H1 (cell line): ENCODE results near the gene CUX1. TPM values are rescaled to one million over a fixed set of nuclear protein-coding genes. Genes with fewer than 3 reads are reported as not detected.

Experiments used
- CTCF ChIA-PET: fragments of 300-600 bp; sonication (Branson Sonifier 250); formaldehyde crosslinking; loops from one replicate; lab custom pipeline; 2021; ENCODE audit not compliant: partially characterized antibody; lab: Charles Lee
- POLR2A ChIA-PET: fragments of 300-600 bp; sonication (Branson Sonifier 250); formaldehyde crosslinking; loops from one replicate; lab custom pipeline; 2021; ENCODE audit warnings: inconsistent platforms; ENCODE audit not compliant: partially characterized antibody; lab: Charles Lee
- DNase-seq, 2 experiments: peaks; one replicate each; pipeline versions ENCODE4 v3.0.0 to v3.0.0-alpha.2; 2010 to 2022; ENCODE audit warnings: low spot score in 2 of 2, low read depth in 1 of 2, mixed read lengths in 1 of 2
- FAIRE-seq: peaks from 2 replicates; lab custom pipeline; 2011; peaks lifted over from hg19 to GRCh38; lab: Jason Lieb, UNC
- H2AFZ ChIP-seq: 2 replicates; pipeline ENCODE4 v1.8.1; 2012; ENCODE audit warnings: low read length, inconsistent platforms
- H2AK5ac ChIP-seq: 2 replicates; pipeline ENCODE4 v1.6.1; 2013; ENCODE audit warnings: low read depth, low read length
- H2BK120ac ChIP-seq: replicated peaks from 2 replicates; pipeline ENCODE3; 2013; ENCODE audit warnings: low read depth, low read length, inconsistent platforms
- H2BK12ac ChIP-seq: 2 replicates; pipeline ENCODE4 v1.6.1; 2013; ENCODE audit warnings: low read depth, low read length
- H2BK15ac ChIP-seq: 2 replicates; pipeline ENCODE4 v1.6.1; 2013; ENCODE audit warnings: low read length
- H2BK20ac ChIP-seq: 2 replicates; pipeline ENCODE4 v1.6.1; 2013; ENCODE audit warnings: low read length
- H2BK5ac ChIP-seq: 2 replicates; pipeline ENCODE4 v1.6.1; 2013; ENCODE audit warnings: low read depth, low read length
- H3K14ac ChIP-seq: 2 replicates; pipeline ENCODE4 v1.6.1; 2013; ENCODE audit warnings: inconsistent platforms; ENCODE audit not compliant: insufficient read length
- H3K18ac ChIP-seq: 2 replicates; pipeline ENCODE4 v1.6.1; 2013; ENCODE audit warnings: low read length; ENCODE audit errors: extremely low read depth
- H3K23ac ChIP-seq: 2 replicates; pipeline ENCODE4 v1.6.1; 2013; ENCODE audit warnings: inconsistent platforms; ENCODE audit not compliant: insufficient read length
- H3K23me2 ChIP-seq: 2 replicates; pipeline ENCODE4 v1.6.1; 2013; ENCODE audit warnings: low read depth, low read length
- H3K27ac ChIP-seq: 2 replicates; pipeline ENCODE4 v1.6.1; 2011; ENCODE audit warnings: low read depth, low read length, inconsistent platforms
- H3K27me3 ChIP-seq, 4 experiments: replicated peaks in 1 of 4; 1 replicate in 1 of 4; 2 replicates in 3 of 4; pipeline versions ENCODE4 v1.6.1 to v1.8.1; 2011 to 2013; ENCODE audit warnings: low read length in 3 of 4, mild to moderate bottlenecking in 3 of 4, inconsistent platforms in 2 of 4, mixed read lengths in 2 of 4, moderate library complexity in 1 of 4; ENCODE audit not compliant: control insufficient read depth in 3 of 4, insufficient read depth in 3 of 4; ENCODE audit errors: extremely low read depth in 1 of 4
- H3K36me3 ChIP-seq, 4 experiments: 2 replicates each; pipeline versions ENCODE4 v1.6.1 to v1.8.1; 2011 to 2013; ENCODE audit warnings: mild to moderate bottlenecking in 4 of 4, low read length in 3 of 4, moderate library complexity in 2 of 4, control low read depth in 1 of 4, inconsistent platforms in 1 of 4; ENCODE audit not compliant: insufficient read depth in 4 of 4, control insufficient read depth in 2 of 4
- H3K4ac ChIP-seq: replicated peaks from 2 replicates; pipeline ENCODE3; 2013; ENCODE audit warnings: low read length, low read depth, mixed read lengths, inconsistent platforms; ENCODE audit not compliant: insufficient read length
- H3K4me1 ChIP-seq, 4 experiments: replicated peaks in 1 of 4; 1 replicate in 1 of 4; 2 replicates in 3 of 4; pipeline versions ENCODE4 v1.6.1 to v1.8.1; 2011 to 2013; ENCODE audit warnings: low read length in 3 of 4, inconsistent platforms in 2 of 4, mixed read lengths in 1 of 4; ENCODE audit not compliant: insufficient read depth in 4 of 4, control insufficient read depth in 3 of 4
- H3K4me2 ChIP-seq, 2 experiments: 2 replicates each; pipeline versions ENCODE4 v1.6.1 to v1.8.1; 2011 to 2013; ENCODE audit warnings: low read depth in 2 of 2, low read length in 2 of 2, control low read depth in 1 of 2, inconsistent platforms in 1 of 2, mild to moderate bottlenecking in 1 of 2; ENCODE audit not compliant: insufficient read depth in 1 of 2
- H3K4me3 ChIP-seq, 4 experiments: fragments of 200-600, 300-600 bp in 1 of 4; sonication (generic), shearing (Covaris generic), sonication (Bioruptor Twin) in 1 of 4; 2 replicates each; pipeline versions ENCODE4 v1.5.1 to v1.8.1; 2011 to 2016; ENCODE audit warnings: low read length in 4 of 4, low read depth in 3 of 4, control low read depth in 2 of 4, inconsistent platforms in 2 of 4, mild to moderate bottlenecking in 2 of 4, mixed read lengths in 1 of 4, moderate library complexity in 1 of 4; ENCODE audit not compliant: insufficient read depth in 2 of 4; ENCODE audit errors: extremely low read depth in 1 of 4
- H3K56ac ChIP-seq: replicated peaks from 2 replicates; pipeline ENCODE3; 2013; ENCODE audit warnings: low read depth, mild to moderate bottlenecking, mixed read lengths, low read length, inconsistent platforms; ENCODE audit not compliant: insufficient read length
- H3K79me1 ChIP-seq: 2 replicates; pipeline ENCODE4 v1.6.1; 2013; ENCODE audit warnings: low read depth, low read length, control low read depth
- H3K79me2 ChIP-seq, 2 experiments: 2 replicates each; pipeline versions ENCODE4 v1.6.1 to v1.8.1; 2012 to 2013; ENCODE audit warnings: low read length in 2 of 2, mild to moderate bottlenecking in 2 of 2, inconsistent platforms in 1 of 2; ENCODE audit not compliant: insufficient read depth in 2 of 2, control insufficient read depth in 1 of 2
- H3K9ac ChIP-seq, 4 experiments: replicated peaks in 1 of 4; 1 replicate in 1 of 4; 2 replicates in 3 of 4; pipeline versions ENCODE4 v1.6.1 to v1.8.1; 2011 to 2013; ENCODE audit warnings: low read depth in 3 of 4, low read length in 3 of 4, control low read depth in 2 of 4, mild to moderate bottlenecking in 2 of 4, moderate library complexity in 2 of 4, inconsistent platforms in 1 of 4; ENCODE audit errors: extremely low read depth in 1 of 4
- H3K9me3 ChIP-seq, 2 experiments: 2 replicates each; pipeline versions ENCODE4 v1.6.1 to v1.8.1; 2012 to 2013; ENCODE audit warnings: mild to moderate bottlenecking in 2 of 2, moderate library complexity in 2 of 2, control low read depth in 1 of 2, inconsistent platforms in 1 of 2, low read depth in 1 of 2, low read length in 1 of 2, mixed read lengths in 1 of 2; ENCODE audit not compliant: insufficient read depth in 2 of 2
- H4K20me1 ChIP-seq, 2 experiments: replicated peaks in 1 of 2; 2 replicates each; pipeline versions ENCODE3 to v1.8.1; 2011 to 2013; ENCODE audit warnings: inconsistent platforms in 2 of 2, low read length in 2 of 2, mild to moderate bottlenecking in 1 of 2; ENCODE audit not compliant: insufficient read depth in 2 of 2, control insufficient read depth in 1 of 2
- H4K5ac ChIP-seq: 2 replicates; pipeline ENCODE4 v1.6.1; 2013; ENCODE audit warnings: low read length, low read depth, mixed read lengths, inconsistent platforms; ENCODE audit not compliant: insufficient read length
- H4K8ac ChIP-seq: 2 replicates; pipeline ENCODE4 v1.8.0; 2013; ENCODE audit warnings: mild to moderate bottlenecking, moderate library complexity, low read length, inconsistent platforms; ENCODE audit not compliant: insufficient read depth; ENCODE audit errors: extremely low read depth
- H4K91ac ChIP-seq: replicated peaks from 2 replicates; pipeline ENCODE3; 2013; ENCODE audit warnings: low read length, mixed read lengths, inconsistent platforms; ENCODE audit not compliant: insufficient read length
- MAFK ChIP-seq: IDR thresholded peaks from 2 replicates; pipeline ENCODE4 v1.6.1; 2012; ENCODE audit warnings: low read depth, mild to moderate bottlenecking, improper control_type of control experiment, low read length
- POLR2A ChIP-seq, 2 experiments: IDR thresholded peaks; 1 replicate in 1 of 2; 2 replicates in 1 of 2; pipeline ENCODE4 v1.6.1; 2011; ENCODE audit warnings: low read depth in 2 of 2, low read length in 2 of 2, mild to moderate bottlenecking in 2 of 2; ENCODE audit errors: control extremely low read depth in 1 of 2
- SIRT6 ChIP-seq: IDR thresholded peaks from one replicate; pipeline ENCODE4 v1.7.1; 2012; ENCODE audit warnings: low read length, inconsistent platforms
- WGBS, 2 experiments: shearing (Covaris generic) in 1 of 2; methylation state at CpG; one replicate each; pipeline versions ENCODE4 v1.1.6 to v1.1.7; 2013 to 2015; ENCODE audit warnings: low lambda C conversion rate in 2 of 2, mixed read lengths in 2 of 2, inconsistent platforms in 1 of 2, low coverage in 1 of 2, missing lambda C conversion rate in 1 of 2; ENCODE audit not compliant: insufficient replicate concordance in 2 of 2, insufficient coverage in 1 of 2, insufficient read length in 1 of 2; ENCODE audit errors: extremely low coverage in 1 of 2, missing lambda C conversion rate in 1 of 2; 5-methylcytosine and 5-hydroxymethylcytosine counted together
- polyA plus RNA-seq, 7 experiments: library from polyadenylated mRNA; depleted of rRNA in 3 of 7; stranded (reverse) in 5 of 7; unstranded in 2 of 7; fragments of >200 nt in 5 of 7; fragments of 200-250 nt in 2 of 7; gene quantifications; 1 replicate in 5 of 7; 2 replicates in 1 of 7; 4 replicates in 1 of 7; pipeline versions ENCODE4 v1.2.1 to v1.2.3, GENCODE V29; 2011 to 2013; ENCODE audit warnings: missing spikeins in 2 of 7, mixed read lengths in 2 of 7
- total RNA-seq: library from RNA; stranded (reverse); fragmentation: NEBNext Ultra II Directional; extraction: Animal tissue kit (Norgen Biotek cat#: 25700); gene quantifications from 2 replicates; pipeline ENCODE4 v1.2.1, GENCODE V29; 2021
- TF ChIP-seq, protein P1 (sequence below): IDR thresholded peaks from 2 replicates; pipeline ENCODE4 v1.6.1; 2012; ENCODE audit warnings: low read length, inconsistent platforms
- TF ChIP-seq, protein P2 (sequence below): IDR thresholded peaks from 2 replicates; pipeline ENCODE4 v1.6.1; 2011; ENCODE audit warnings: low read length, improper control_type of control experiment

Gene CUX1
- total and polyA plus RNA-seq, 2 of the 8 experiments (the other 6 are each of a cell fraction or from before 2014, with no cell fraction given), result 21.6 to 65.9 TPM

DNA sequence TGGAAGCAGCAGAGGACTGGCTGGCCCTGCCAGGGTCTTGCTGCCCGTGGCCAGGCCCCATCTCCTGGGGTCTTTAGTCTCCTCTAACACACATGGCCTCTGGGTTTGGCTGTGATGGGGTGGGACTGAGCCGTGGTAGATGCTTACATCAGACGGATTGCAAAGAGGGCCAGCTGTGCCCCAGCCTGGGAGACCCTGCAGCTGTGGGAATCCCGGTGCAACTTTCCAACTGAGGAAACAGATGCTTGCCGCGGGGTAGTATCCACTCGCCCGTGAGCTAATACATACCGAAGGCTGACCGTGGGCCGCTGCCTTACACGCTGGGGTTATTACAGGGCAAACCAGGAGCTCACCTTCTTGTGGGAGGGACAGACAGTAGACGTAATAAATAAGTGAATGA lies 445.1 kb downstream of the CUX1 start:
- Histone ChIP-seq H2BK5ac (no peak overlapping the region), H2BK15ac (no peak overlapping the region), H3K18ac (no peak overlapping the region), H2BK20ac (no peak overlapping the region), H4K20me1 (no peaks in the 10 kb centered on the region), H3K27me3 (no peaks in the 10 kb centered on the region), H3K4me3 (no peak overlapping the region), H4K91ac (no peak overlapping the region), H3K79me1 (no peaks in the 10 kb centered on the region), H3K23me2 (no peaks in the 10 kb centered on the region), H3K23ac (no peak overlapping the region), H3K56ac (no peak overlapping the region), H2BK120ac (no peak overlapping the region), H3K9ac (no peak overlapping the region), H2AK5ac (no peak overlapping the region), H3K27ac (no peak overlapping the region), H4K8ac (no peak overlapping the region), H3K4me2 (no peak overlapping the region), H3K9me3 (no peaks in the 10 kb centered on the region), H3K4me1 (no peaks in the 10 kb centered on the region), H3K4ac (no peak overlapping the region), H3K36me3 (no peaks in the 10 kb centered on the region), H3K14ac (no peak overlapping the region), H2BK12ac (no peak overlapping the region), H2AFZ (no peak overlapping the region), H3K79me2 (no peaks in the 10 kb centered on the region), H4K5ac (no peak overlapping the region)
- 93% methylated on average over 13 of the region's 13 CpGs; no CpG with 5 or more reads in 1 of the 2 experiments for WGBS, 2 experiments
- POLR2A ChIA-PET, result no interaction called here
- DNase-seq (no peak), FAIRE-seq (no peak)
- TF ChIP-seq MAFK (no peak), SIRT6 (no peak), POLR2A (IDR thresholded peaks at IDR 0.05; ENCODE audit: control extremely low read depth in 1 of 2, low read depth in 2 of 2, low read length in 2 of 2) (no peak)
- TF ChIP-seq, protein P1, sequence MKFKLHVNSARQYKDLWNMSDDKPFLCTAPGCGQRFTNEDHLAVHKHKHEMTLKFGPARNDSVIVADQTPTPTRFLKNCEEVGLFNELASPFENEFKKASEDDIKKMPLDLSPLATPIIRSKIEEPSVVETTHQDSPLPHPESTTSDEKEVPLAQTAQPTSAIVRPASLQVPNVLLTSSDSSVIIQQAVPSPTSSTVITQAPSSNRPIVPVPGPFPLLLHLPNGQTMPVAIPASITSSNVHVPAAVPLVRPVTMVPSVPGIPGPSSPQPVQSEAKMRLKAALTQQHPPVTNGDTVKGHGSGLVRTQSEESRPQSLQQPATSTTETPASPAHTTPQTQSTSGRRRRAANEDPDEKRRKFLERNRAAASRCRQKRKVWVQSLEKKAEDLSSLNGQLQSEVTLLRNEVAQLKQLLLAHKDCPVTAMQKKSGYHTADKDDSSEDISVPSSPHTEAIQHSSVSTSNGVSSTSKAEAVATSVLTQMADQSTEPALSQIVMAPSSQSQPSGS, result no peak
- TF ChIP-seq, protein P2, sequence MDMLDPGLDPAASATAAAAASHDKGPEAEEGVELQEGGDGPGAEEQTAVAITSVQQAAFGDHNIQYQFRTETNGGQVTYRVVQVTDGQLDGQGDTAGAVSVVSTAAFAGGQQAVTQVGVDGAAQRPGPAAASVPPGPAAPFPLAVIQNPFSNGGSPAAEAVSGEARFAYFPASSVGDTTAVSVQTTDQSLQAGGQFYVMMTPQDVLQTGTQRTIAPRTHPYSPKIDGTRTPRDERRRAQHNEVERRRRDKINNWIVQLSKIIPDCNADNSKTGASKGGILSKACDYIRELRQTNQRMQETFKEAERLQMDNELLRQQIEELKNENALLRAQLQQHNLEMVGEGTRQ, result no peak
- CTCF ChIA-PET, result interaction anchor here (0.6 to 1.7 kb wide), 5 partner anchors 10 to 532 kb away, joined by 3 to 9 read pairs (median 3); no protein-coding TSS in a partner anchor
